Fibroblast of gingiva (primary cell): Measurements from ENCODE around the gene ZNF394.
A peak's percentile ranks its signal among the peaks of the same experiment; 100 is the strongest.

Experiments
- DNase-seq: peaks from one replicate; pipeline ENCODE4 v3.0.0-alpha.2; 2011; ENCODE audit warnings: low read depth

Gene ZNF394

GRCh38 chr7:99493823-99494222, 6.3 kb downstream of the ZNF394 start:
- DNase-seq: no peak

- DNase-seq: no peak
Observed at GRCh38 chr7:99490878-99491277, 9.2 kb downstream of the ZNF394 start.

- DNase-seq: no peak
Observed at GRCh38 chr7:99489235-99489634, 10.8 kb downstream of the ZNF394 start.

- no peak for DNase-seq
Observed at GRCh38 chr7:99485094-99485493, 15.0 kb downstream of the ZNF394 start.

- no peak for DNase-seq
Observed at GRCh38 chr7:99478464-99479440, 21.3 kb downstream of the ZNF394 start.

GRCh38 chr7:99476107-99476506, 24.0 kb downstream of the ZNF394 start:
- DNase-seq: no peak

GRCh38 chr7:99473315-99473596, 26.8 kb downstream of the ZNF394 start:
- DNase-seq: peak; percentile 55

- DNase-seq: peak; percentile 96
Observed at GRCh38 chr7:99472561-99473314, 27.3 kb downstream of the ZNF394 start, which contains the start of gene ZNF789. Gene ZNF789 (plus strand): TSS chr7:99472890. CDS start chr7:99476457, 3,567 bp downstream.

GRCh38 chr7:99469381-99470065, 30.6 kb downstream of the ZNF394 start:
- no peak for DNase-seq

- DNase-seq: no peak
Observed at GRCh38 chr7:99468336-99468918, 31.7 kb downstream of the ZNF394 start.

GRCh38 chr7:99465421-99465768, 34.7 kb downstream of the ZNF394 start:
- DNase-seq: no peak

- DNase-seq: no peak
Observed at GRCh38 chr7:99461221-99461620, 38.9 kb downstream of the ZNF394 start.

GRCh38 chr7:99460651-99461050, 39.4 kb downstream of the ZNF394 start:
- no peak for DNase-seq

- no peak for DNase-seq
Observed at GRCh38 chr7:99459087-99459486, 41.0 kb downstream of the ZNF394 start.

- no peak for DNase-seq
Observed at GRCh38 chr7:99457650-99458493, 42.2 kb downstream of the ZNF394 start.

GRCh38 chr7:99457050-99457649, 42.9 kb downstream of the ZNF394 start:
- DNase-seq: no peak

GRCh38 chr7:99456288-99456687, 43.8 kb downstream of the ZNF394 start:
- DNase-seq: no peak

GRCh38 chr7:99455874-99456273, 44.2 kb downstream of the ZNF394 start:
- DNase-seq: no peak

- no peak for DNase-seq
Observed at GRCh38 chr7:99453105-99453504, 47.0 kb downstream of the ZNF394 start.

- no peak for DNase-seq
Observed at GRCh38 chr7:99452541-99452940, 47.5 kb downstream of the ZNF394 start.

GRCh38 chr7:99451936-99452335, 48.1 kb downstream of the ZNF394 start:
- DNase-seq: no peak
